HUES64 (cell line): ENCODE data around the gene UGT2A3.

Experiments used
- H3K27ac ChIP-seq: 2 replicates; pipeline ENCODE4 v1.7.0; 2013; ENCODE audit warnings: low read depth, low read length, inconsistent platforms
- H3K27me3 ChIP-seq: 2 replicates; pipeline ENCODE4 v1.6.1; 2013; ENCODE audit warnings: mild to moderate bottlenecking, low read length; ENCODE audit not compliant: insufficient read depth
- H3K36me3 ChIP-seq: 2 replicates; pipeline ENCODE4 v1.6.1; 2013; ENCODE audit warnings: mild to moderate bottlenecking, low read length; ENCODE audit not compliant: insufficient read depth
- H3K4me1 ChIP-seq: 2 replicates; pipeline ENCODE4 v1.6.1; 2013; ENCODE audit warnings: mild to moderate bottlenecking, low read length, moderate library complexity; ENCODE audit not compliant: insufficient read depth
- H3K4me3 ChIP-seq: 2 replicates; pipeline ENCODE4 v1.5.1; 2013; ENCODE audit warnings: mild to moderate bottlenecking, low read length, moderate library complexity
- H3K9ac ChIP-seq: 2 replicates; pipeline ENCODE4 v1.6.1; 2013; ENCODE audit warnings: mild to moderate bottlenecking, low read depth, low read length
- H3K9me3 ChIP-seq: 2 replicates; pipeline ENCODE4 v1.6.1; 2013; ENCODE audit warnings: low read depth, low read length; ENCODE audit not compliant: insufficient read depth
- WGBS: fragments of 150-250, 120-280 bp; methylation state at CpG from one replicate; pipeline ENCODE4 v1.1.7; 2013; ENCODE audit warnings: missing lambda C conversion rate; 5-methylcytosine and 5-hydroxymethylcytosine counted together

The UGT2A3 gene

GRCh38 chr4:68885545-68885944 is 66.1 kb downstream of the UGT2A3 start:
- H3K27ac ChIP-seq = no peak overlapping the region
- 97% methylated on average over 1 of the region's 1 CpG for WGBS
- no peak overlapping the region for H3K9ac ChIP-seq
- no peaks in the 10 kb centered on the region for H3K27me3 ChIP-seq
- no peaks in the 10 kb centered on the region for H3K4me1 ChIP-seq
- no peaks in the 10 kb centered on the region for H3K9me3 ChIP-seq
- no peaks in the 10 kb centered on the region for H3K36me3 ChIP-seq
- H3K4me3 ChIP-seq = no peak overlapping the region

- Histone ChIP-seq H3K4me3 (no peak overlapping the region), H3K36me3 (no peaks in the 10 kb centered on the region), H3K4me1 (no peaks in the 10 kb centered on the region), H3K9ac (no peak overlapping the region), H3K27me3 (no peaks in the 10 kb centered on the region), H3K9me3 (no peaks in the 10 kb centered on the region), H3K27ac (no peak overlapping the region)
- 94% methylated on average over 5 of the region's 6 CpGs for WGBS
Measured at GRCh38 chr4:68883870-68884269, 67.7 kb downstream of the UGT2A3 start.
